Vagina (tissue), 2 donors: ENCODE data around the gene TBCD.

ENCODE experiments used
- CTCF ChIP-seq, 3 experiments: fragments of 450-650 bp in 2 of 3; fragments of 200-600 bp in 1 of 3; sonication (generic) in 1 of 3; IDR thresholded peaks; one replicate each; pipeline ENCODE4 v1.5.1; 2017 to 2019; ENCODE audit warnings: antibody characterized with exemption in 3 of 3, mild to moderate bottlenecking in 2 of 3, moderate library complexity in 2 of 3
- POLR2A ChIP-seq, 2 donors: fragments of 450-650 bp; IDR thresholded peaks; one replicate each; pipeline ENCODE4 v1.6.1; 2017; ENCODE audit warnings: antibody characterized with exemption in 2 of 2, mild to moderate bottlenecking in 2 of 2, moderate library complexity in 2 of 2
- POLR2AphosphoS5 ChIP-seq, 2 donors: sonication (generic); formaldehyde crosslinking; IDR thresholded peaks; one replicate each; pipeline ENCODE4 v1.9.0; 2017; ENCODE audit warnings: antibody characterized with exemption in 2 of 2, mild to moderate bottlenecking in 2 of 2, low read depth in 1 of 2; ENCODE audit not compliant: insufficient read depth in 1 of 2

GRCh38 chr17:82788206-82789001, 36.5 kb downstream of the TBCD start:
- TF ChIP-seq POLR2AphosphoS5 (IDR thresholded peaks at IDR 0.05; ENCODE audit: insufficient read depth in 1 of 2, low read depth in 1 of 2) (no peak), CTCF (IDR thresholded peaks at IDR 0.05) (no peak), POLR2A (IDR thresholded peaks at IDR 0.05) (no peak)
